Gastrocnemius medialis (tissue), 4 donors: ENCODE results near the gene TTLL1. TPM values are rescaled to one million over a fixed set of nuclear protein-coding genes. Genes with fewer than 3 reads are reported as not detected.
A peak's percentile ranks its signal among the peaks of the same experiment; 100 is the strongest.

Experiments used
- ATAC-seq, 2 donors: fragments of 150-250 bp; one replicate each; pipeline ENCODE4 v1.9.1; 2016
- DNase-seq, 2 donors: peaks; one replicate each; pipeline ENCODE4 v3.0.0-alpha.2; 2019
- H3K27ac ChIP-seq, 4 donors: fragments of 200-600 bp; sonication (generic); 1 replicate in 1 of 4; 2 replicates in 3 of 4; pipeline ENCODE4 v1.5.1; 2016 to 2018; ENCODE audit warnings: mild to moderate bottlenecking in 2 of 4, moderate library complexity in 1 of 4
- H3K27me3 ChIP-seq, 3 donors: fragments of 200-600 bp; sonication (generic) in 2 of 3; 1 replicate in 1 of 3; 2 replicates in 2 of 3; pipeline versions ENCODE4 v1.5.1 to v1.6.0; 2016 to 2019; ENCODE audit warnings: mild to moderate bottlenecking in 1 of 3, moderate library complexity in 1 of 3
- H3K36me3 ChIP-seq, 2 donors: fragments of 200-600 bp; sonication (generic) in 1 of 2; one replicate each; pipeline ENCODE4 v1.5.1; 2017 to 2018
- H3K4me1 ChIP-seq, 2 donors: fragments of 200-600 bp; sonication (generic) in 1 of 2; one replicate each; pipeline ENCODE4 v1.5.1; 2016 to 2017; ENCODE audit warnings: mild to moderate bottlenecking in 2 of 2
- H3K4me3 ChIP-seq, 4 donors: fragments of 200-600 bp; sonication (generic) in 3 of 4; 1 replicate in 1 of 4; 2 replicates in 3 of 4; pipeline ENCODE4 v1.5.1; 2016 to 2019; ENCODE audit warnings: mild to moderate bottlenecking in 2 of 4
- H3K9me3 ChIP-seq, 3 donors: fragments of 200-600 bp; sonication (generic) in 2 of 3; 1 replicate in 1 of 3; 2 replicates in 2 of 3; pipeline ENCODE4 v1.5.1; 2016 to 2019
- CTCF ChIP-seq, 5 experiments: fragments of 450-650 bp in 3 of 5; fragments of 200-600 bp in 2 of 5; sonication (generic) in 2 of 5; IDR thresholded peaks in 4 of 5; conservative IDR thresholded peaks in 1 of 5; 1 replicate in 4 of 5; 2 replicates in 1 of 5; pipeline ENCODE4 v1.5.1; 2016 to 2019; ENCODE audit warnings: antibody characterized with exemption in 5 of 5, mild to moderate bottlenecking in 3 of 5, moderate library complexity in 3 of 5
- POLR2A ChIP-seq, 2 donors: fragments of 450-650 bp; IDR thresholded peaks; one replicate each; pipeline ENCODE4 v1.6.1; 2017; ENCODE audit warnings: antibody characterized with exemption in 2 of 2, mild to moderate bottlenecking in 2 of 2, moderate library complexity in 2 of 2
- in situ Hi-C, 4 donors: fragments of 200-750 bp; cut with MboI; loops; one replicate each; pipeline versions ENCODE4 v1.15.0 to v1.8.0; 2017; ENCODE audit warnings: low sequenced_read_pairs in 4 of 4
- intact Hi-C: fragments of 100-400 bp; cut with DNase I; formaldehyde crosslinking; loops from one replicate; pipeline ENCODE4 v1.15.1; 2023; ENCODE audit warnings: low total_unique reads
- total RNA-seq, 4 donors: library from RNA; depleted of rRNA; stranded (reverse); fragments of >200 nt; gene quantifications; one replicate each; pipeline versions ENCODE4 v1.1.0 to v1.2.3, GENCODE V29; 2016

TTLL1 gene
- total RNA-seq, 4 donors from 2014 or later: 1.3 to 2.0 (median 1.8) TPM

GRCh38 chr22:42992092-42992491 lies 97.1 kb downstream of the TTLL1 start:
- DNase-seq (no peak), ATAC-seq (no peak)
- no peak overlapping the region for H3K27ac ChIP-seq
- no peaks in the 10 kb centered on the region for H3K36me3 ChIP-seq
- H3K9me3 ChIP-seq: no peaks in the 10 kb centered on the region
- TF ChIP-seq CTCF (IDR thresholded peaks at IDR 0.05 in 4 of 5, conservative IDR thresholded peaks at IDR 0.05 in 1 of 5): no peak
- H3K27me3 ChIP-seq: no peaks in the 10 kb centered on the region
- H3K4me3 ChIP-seq: no peak overlapping the region
- intact Hi-C loops: no loop called here
- H3K4me1 ChIP-seq: peaks cover 38 to 55% of the 10 kb centered on the region in 2 donors
- in situ Hi-C loops: no loop called here

- no peaks in the 10 kb centered on the region for H3K36me3 ChIP-seq
- H3K9me3 ChIP-seq: no peaks in the 10 kb centered on the region
- TF ChIP-seq CTCF (IDR thresholded peaks at IDR 0.05 in 4 of 5, conservative IDR thresholded peaks at IDR 0.05 in 1 of 5) (no peak), POLR2A (IDR thresholded peaks at IDR 0.05) (no peak)
- no peak overlapping the region for H3K4me3 ChIP-seq
- H3K4me1 ChIP-seq: peaks cover 29 to 46% of the 10 kb centered on the region in 2 donors
- intact Hi-C loops (no loop called here), in situ Hi-C loops (no loop called here)
- H3K27ac ChIP-seq: peak overlapping the region in 1 of 4 donors; percentile 69
- DNase-seq (no peak), ATAC-seq (peak in 1 of 2 donors; percentile 35)
- no peaks in the 10 kb centered on the region for H3K27me3 ChIP-seq
Observed at GRCh38 chr22:42991010-42991651, 98.1 kb downstream of the TTLL1 start.

GRCh38 chr22:42990131-42990838 lies 98.9 kb downstream of the TTLL1 start:
- in situ Hi-C loops: no loop called here
- intact Hi-C loops: no loop called here
- Histone ChIP-seq H3K9me3 (no peaks in the 10 kb centered on the region), H3K27me3 (no peaks in the 10 kb centered on the region), H3K36me3 (no peaks in the 10 kb centered on the region), H3K4me3 (no peak overlapping the region), H3K4me1 (peaks cover 22 to 40% of the 10 kb centered on the region in 2 donors), H3K27ac (peak overlapping the region in 2 of 4 donors; percentile 30 to 69)
- TF ChIP-seq CTCF (IDR thresholded peaks at IDR 0.05 in 4 of 5, conservative IDR thresholded peaks at IDR 0.05 in 1 of 5) (peak in 1 of 5 experiments; percentile 35), POLR2A (IDR thresholded peaks at IDR 0.05) (no peak)
- DNase-seq (peak; percentile 48 to 75), ATAC-seq (peak; percentile 91 to 94)

Other genes starting within 250 kb of the TTLL1 start
- gene ARFGAP3, start 232.1 kb downstream of the TTLL1 start, total RNA-seq: 10 to 100 TPM; 28.2 to 43.8 (median 36.0) TPM
- gene PACSIN2, start 74.2 kb downstream of the TTLL1 start, total RNA-seq: 10 to 100 TPM; 37.3 to 45.9 (median 39.8) TPM
- not detected for gene BIK, start 21.4 kb upstream of the TTLL1 start, total RNA-seq
- gene MCAT, start 54.0 kb upstream of the TTLL1 start, total RNA-seq: 10 to 100 TPM; 18.2 to 33.7 (median 31.1) TPM
- gene TSPO, start 62.2 kb upstream of the TTLL1 start, total RNA-seq: 100 to 1,000 TPM; 101 to 174 (median 113) TPM
- 10 to 100 TPM; 13.7 to 41.8 (median 19.6) TPM for gene TTLL12, start 97.7 kb upstream of the TTLL1 start, total RNA-seq